ENCODE measurements around the gene CCDC86. TPM values are rescaled to one million over a fixed set of nuclear protein-coding genes. Genes with fewer than 3 reads are reported as not detected.

Gene CCDC86
- total RNA-seq, 8 experiments from 2014 or later: 4.8 to 55.6 (median 15.0) TPM

DNA sequence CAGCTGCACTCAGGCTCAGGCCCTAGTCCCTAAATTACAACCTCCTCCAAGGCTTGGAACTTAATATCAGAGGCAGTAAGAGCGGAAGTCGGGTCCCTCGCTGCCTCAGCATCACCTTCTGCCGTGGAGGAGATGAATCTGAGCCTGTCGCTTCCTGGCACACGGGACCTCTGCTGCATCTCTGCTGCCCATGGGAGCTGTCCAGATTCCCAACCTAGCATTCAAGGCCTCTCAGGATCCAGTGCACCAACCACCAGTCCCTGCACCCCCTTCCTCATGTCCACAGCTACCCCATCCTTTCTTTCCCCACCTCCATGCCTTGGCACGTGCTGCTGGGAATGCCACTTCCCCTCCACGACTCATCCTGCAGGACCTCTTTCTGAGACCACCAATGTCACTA lies 16.3 kb downstream of the CCDC86 start:
- Histone ChIP-seq H3K4me1 (replicated peaks in 1 of 2) (peaks cover 7 to 8% of the 10 kb centered on the region in 2 donors), H3K4me3 (no peak overlapping the region), H3K27ac (no peak overlapping the region)
- 20 to 100% (median 88%) methylated on average over 1 to 6 of the region's 8 CpGs; no CpG with 5 or more reads in 1 of the 10 experiments for WGBS, 10 experiments
- in situ Hi-C loops (cut with MboI; ENCODE audit: low pct_unique_long_range_greater_than_20kb in 2 of 9, low sequenced_read_pairs in 9 of 9, unreplicated experiment in 9 of 9): no loop called here
- ATAC-seq (replicated peaks in 6 of 8): no peak

DNA sequence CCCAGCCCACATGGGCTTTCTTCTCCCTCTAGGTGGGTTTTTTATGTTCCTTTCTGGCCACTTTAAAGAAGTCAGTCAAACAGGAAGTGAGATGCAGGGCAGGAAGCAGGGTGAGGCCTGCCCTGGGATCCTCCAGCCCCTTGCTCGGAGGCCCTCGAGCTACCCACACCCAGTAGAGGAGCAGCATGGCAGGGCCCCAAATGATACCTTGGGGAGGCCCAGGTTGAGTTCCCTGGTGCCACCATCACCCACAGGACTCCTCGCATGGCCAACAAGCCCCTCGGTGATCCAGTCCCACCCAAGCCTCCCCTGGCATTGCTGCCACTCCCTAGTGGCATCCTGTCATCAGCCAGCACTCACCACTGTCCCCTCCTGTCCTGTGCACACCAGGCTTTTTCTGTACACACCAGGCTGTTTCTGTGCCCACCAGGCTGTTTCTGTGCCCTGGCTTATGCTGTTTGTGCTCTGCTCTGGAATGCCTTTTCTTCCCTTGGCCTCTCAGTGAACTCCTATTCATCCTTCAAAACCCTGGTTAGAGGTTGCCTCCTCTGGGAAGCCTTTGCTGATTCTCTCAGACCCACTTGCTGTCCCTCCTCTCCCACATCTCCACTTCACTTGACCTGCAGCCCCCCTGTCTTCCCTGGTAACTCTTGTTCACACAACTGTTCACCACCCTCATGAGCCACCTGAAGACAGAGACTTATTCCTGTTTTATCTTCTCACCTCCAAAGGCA lies 17.0 kb downstream of the CCDC86 start:
- Histone ChIP-seq H3K4me1 (replicated peaks in 1 of 2) (peaks cover 7 to 8% of the 10 kb centered on the region in 2 donors), H3K4me3 (no peak overlapping the region), H3K27ac (no peak overlapping the region)
- in situ Hi-C loops (cut with MboI; ENCODE audit: low pct_unique_long_range_greater_than_20kb in 2 of 9, low sequenced_read_pairs in 9 of 9, unreplicated experiment in 9 of 9): no loop called here
- no peak for ATAC-seq (replicated peaks in 6 of 8)
- WGBS, 10 experiments: 60 to 100% (median 82%) methylated on average over 1 to 2 of the region's 4 CpGs; no CpG with 5 or more reads in 4 of the 10 experiments

DNA sequence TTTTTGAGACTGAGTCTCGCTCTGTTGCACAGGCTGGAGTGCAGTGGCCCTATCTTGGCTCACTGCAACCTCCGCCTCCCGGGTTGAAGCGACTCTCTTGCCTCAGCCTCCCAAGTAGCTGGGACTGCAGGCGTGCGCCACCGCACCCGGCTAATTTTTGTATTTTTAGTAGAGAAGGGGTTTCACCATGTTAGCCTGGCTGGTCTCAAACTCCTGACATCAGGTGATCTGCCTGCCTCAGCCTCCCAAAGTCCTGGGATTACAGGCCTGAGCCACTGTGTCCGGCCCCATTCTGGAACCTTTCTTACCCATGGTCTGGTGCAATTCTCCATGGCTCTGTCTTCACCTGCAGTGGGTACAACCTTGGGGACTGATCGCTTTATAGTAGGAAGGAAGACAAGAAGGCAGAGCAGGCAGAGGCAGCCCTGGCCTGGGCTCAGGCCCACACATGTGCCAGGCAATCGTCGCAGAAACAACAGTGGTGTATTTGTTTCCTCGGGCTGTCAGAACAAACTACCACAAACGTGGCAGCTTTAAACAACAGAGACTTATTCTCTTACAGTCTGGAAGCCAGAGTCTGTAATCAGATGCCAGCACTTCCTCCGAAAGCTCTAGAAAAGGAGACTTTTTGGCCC lies 17.8 kb downstream of the CCDC86 start:
- 40 to 100% (median 89%) methylated on average over 1 to 7 of the region's 15 CpGs; no CpG with 5 or more reads in 2 of the 10 experiments for WGBS, 10 experiments
- H3K4me1 ChIP-seq (replicated peaks in 1 of 2): peaks cover 7 to 8% of the 10 kb centered on the region in 2 donors
- in situ Hi-C loops (cut with MboI; ENCODE audit: low pct_unique_long_range_greater_than_20kb in 2 of 9, low sequenced_read_pairs in 9 of 9, unreplicated experiment in 9 of 9): no loop called here
- ATAC-seq (replicated peaks in 6 of 8): no peak
- no peak overlapping the region for H3K27ac ChIP-seq
- H3K4me3 ChIP-seq: no peak overlapping the region

DNA sequence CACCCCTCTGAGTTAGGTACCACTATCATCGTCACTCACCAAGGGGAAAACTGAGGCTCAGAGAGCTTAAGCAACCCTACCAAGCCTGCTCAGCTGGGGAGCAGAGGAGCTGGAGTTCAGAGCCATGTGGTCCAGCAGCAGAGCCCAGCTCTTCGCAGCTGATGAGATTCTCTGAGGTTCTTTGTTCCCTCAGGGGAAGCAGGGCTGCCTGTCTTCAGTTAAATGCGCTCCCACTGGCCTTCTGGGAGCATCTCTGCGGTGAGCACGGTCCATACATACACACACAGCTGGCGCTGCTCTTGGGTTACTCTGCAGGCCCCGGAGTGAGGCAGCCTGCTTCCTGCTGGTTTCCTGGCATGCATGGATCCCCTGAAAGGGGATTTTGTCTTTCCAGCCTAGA lies 19.0 kb downstream of the CCDC86 start:
- H3K27ac ChIP-seq: no peak overlapping the region
- peaks cover 0 to 4% of the 10 kb centered on the region in 2 donors for H3K4me1 ChIP-seq (replicated peaks in 1 of 2)
- 46 to 92% (median 90%) methylated on average over 2 of the region's 7 CpGs; no CpG with 5 or more reads in 7 of the 10 experiments for WGBS, 10 experiments
- no peak overlapping the region for H3K4me3 ChIP-seq
- no peak for ATAC-seq (replicated peaks in 6 of 8)
- in situ Hi-C loops (cut with MboI; ENCODE audit: low pct_unique_long_range_greater_than_20kb in 2 of 9, low sequenced_read_pairs in 9 of 9, unreplicated experiment in 9 of 9): no loop called here

DNA sequence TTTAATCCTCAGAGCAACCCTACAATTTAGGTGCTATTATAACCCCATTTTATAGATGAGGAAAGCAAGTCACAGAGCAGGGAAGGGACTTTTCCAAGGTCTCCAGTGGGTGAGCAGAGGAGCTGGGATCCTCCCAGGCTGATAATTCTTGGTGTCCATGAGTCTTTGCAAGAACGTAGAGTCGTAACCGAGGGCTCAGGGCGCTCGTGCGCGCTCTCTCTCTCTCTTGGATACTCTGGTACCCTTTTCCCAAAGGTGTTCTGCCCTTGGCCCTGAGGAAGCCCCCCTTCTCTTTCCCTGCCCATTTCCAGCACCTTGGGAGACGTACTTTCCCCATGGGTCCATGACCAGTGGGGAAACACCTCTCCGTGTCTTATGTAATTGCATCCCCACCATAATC lies 20.3 kb downstream of the CCDC86 start:
- H3K4me3 ChIP-seq: no peak overlapping the region
- no peak for ATAC-seq (replicated peaks in 6 of 8)
- H3K27ac ChIP-seq: no peak overlapping the region
- WGBS, 10 experiments: 67 to 97% (median 91%) methylated on average over 1 to 5 of the region's 9 CpGs; no CpG with 5 or more reads in 6 of the 10 experiments
- H3K4me1 ChIP-seq (replicated peaks in 1 of 2): no peaks in the 10 kb centered on the region
- in situ Hi-C loops (cut with MboI; ENCODE audit: low pct_unique_long_range_greater_than_20kb in 2 of 9, low sequenced_read_pairs in 9 of 9, unreplicated experiment in 9 of 9): no loop called here

DNA sequence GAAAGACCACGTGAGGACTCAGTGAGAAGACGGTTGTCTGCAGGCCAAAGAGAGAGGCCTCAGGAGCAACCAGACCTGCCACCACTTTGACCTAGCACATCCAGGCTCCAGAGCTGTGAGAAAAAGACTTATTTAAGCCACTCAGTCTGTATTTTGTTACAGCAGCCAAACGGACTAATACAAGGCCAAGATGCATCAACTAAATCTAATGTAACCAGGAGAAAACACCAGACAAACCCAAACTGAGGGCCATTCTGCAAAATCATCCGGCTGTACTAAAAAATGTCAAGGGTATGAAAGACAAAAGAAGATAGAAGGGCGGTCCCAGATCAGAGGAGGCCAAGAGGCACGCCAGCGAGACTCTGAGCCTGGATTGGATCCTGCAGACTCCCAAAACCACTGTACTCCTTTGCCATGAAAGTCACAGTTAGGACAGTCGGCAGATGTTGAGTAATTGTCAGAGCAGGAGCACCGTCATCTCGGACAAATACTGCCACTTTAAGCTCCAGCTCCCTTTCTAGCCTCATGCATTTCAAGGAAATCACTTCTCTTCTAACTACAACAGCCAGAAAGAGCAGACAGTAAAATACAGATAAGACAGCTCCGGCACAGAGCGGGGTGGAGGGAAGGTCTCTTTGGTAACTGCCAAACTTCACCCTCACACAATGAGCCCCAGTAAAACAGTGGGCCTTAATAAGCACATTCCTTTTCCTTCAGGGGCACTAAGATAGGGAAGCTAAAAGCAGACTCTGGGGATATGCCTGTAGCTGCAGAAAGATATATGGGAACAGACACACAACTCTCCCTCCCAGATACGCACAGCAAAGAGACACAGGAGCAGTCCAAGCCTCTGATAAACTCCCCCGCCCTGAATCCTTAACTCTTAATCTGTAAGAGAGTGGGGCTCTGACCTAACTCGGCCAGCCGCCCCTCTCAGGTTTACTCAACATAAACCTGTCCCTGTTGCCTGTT lies 21.9 kb downstream of the CCDC86 start:
- in situ Hi-C loops (cut with MboI; ENCODE audit: low pct_unique_long_range_greater_than_20kb in 2 of 9, low sequenced_read_pairs in 9 of 9, unreplicated experiment in 9 of 9): no loop called here
- ATAC-seq (replicated peaks in 6 of 8): no peak
- 43 to 95% (median 81%) methylated on average over 1 to 12 of the region's 16 CpGs; no CpG with 5 or more reads in 1 of the 10 experiments for WGBS, 10 experiments

DNA sequence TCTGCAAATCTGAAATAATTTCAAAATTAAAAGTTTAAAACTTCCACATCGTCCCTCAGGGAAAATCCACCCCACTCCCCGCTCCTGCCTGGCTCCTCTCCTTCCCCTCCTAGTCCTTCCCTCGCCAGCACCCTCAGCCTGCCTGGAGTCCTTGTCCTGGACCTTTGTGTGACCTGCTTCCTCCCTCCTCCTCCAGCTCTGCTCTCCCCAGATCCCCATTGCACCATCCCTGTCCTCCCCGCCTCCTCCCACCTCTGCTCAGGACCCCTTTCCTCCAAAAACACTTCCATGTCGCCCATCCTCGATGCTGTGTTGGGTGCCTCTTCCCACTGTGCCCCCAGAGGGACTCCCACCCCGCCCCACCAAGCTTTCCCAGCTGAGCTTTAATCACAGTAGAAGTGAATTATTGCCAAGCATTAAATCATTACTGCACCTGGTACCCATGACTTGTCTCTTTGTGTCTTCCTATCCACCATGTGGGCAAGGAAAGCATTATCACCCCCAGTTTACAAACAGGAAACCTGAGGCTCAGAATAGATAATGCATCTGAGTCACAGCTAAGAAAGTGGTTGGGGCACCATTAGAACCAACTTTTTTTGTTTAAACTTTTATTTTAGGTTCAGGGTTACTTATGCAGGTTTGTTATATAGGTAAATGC lies 23.1 kb downstream of the CCDC86 start:
- 0 to 80% (median 40%) methylated on average over 1 to 3 of the region's 7 CpGs; no CpG with 5 or more reads in 6 of the 10 experiments for WGBS, 10 experiments
- in situ Hi-C loops (cut with MboI; ENCODE audit: low pct_unique_long_range_greater_than_20kb in 2 of 9, low sequenced_read_pairs in 9 of 9, unreplicated experiment in 9 of 9): no loop called here
- H3K27ac ChIP-seq: no peak overlapping the region
- H3K4me3 ChIP-seq: no peak overlapping the region
- H3K4me1 ChIP-seq (replicated peaks in 1 of 2): no peaks in the 10 kb centered on the region
- ATAC-seq (replicated peaks in 6 of 8): peak in 1 of 8 experiments; percentile 14

More for the DNA sequence above, 21.9 kb downstream of the CCDC86 start:
- Histone ChIP-seq H3K4me3 (no peak overlapping the region), H3K27ac (no peak overlapping the region), H3K4me1 (replicated peaks in 1 of 2) (no peaks in the 10 kb centered on the region)

DNA sequence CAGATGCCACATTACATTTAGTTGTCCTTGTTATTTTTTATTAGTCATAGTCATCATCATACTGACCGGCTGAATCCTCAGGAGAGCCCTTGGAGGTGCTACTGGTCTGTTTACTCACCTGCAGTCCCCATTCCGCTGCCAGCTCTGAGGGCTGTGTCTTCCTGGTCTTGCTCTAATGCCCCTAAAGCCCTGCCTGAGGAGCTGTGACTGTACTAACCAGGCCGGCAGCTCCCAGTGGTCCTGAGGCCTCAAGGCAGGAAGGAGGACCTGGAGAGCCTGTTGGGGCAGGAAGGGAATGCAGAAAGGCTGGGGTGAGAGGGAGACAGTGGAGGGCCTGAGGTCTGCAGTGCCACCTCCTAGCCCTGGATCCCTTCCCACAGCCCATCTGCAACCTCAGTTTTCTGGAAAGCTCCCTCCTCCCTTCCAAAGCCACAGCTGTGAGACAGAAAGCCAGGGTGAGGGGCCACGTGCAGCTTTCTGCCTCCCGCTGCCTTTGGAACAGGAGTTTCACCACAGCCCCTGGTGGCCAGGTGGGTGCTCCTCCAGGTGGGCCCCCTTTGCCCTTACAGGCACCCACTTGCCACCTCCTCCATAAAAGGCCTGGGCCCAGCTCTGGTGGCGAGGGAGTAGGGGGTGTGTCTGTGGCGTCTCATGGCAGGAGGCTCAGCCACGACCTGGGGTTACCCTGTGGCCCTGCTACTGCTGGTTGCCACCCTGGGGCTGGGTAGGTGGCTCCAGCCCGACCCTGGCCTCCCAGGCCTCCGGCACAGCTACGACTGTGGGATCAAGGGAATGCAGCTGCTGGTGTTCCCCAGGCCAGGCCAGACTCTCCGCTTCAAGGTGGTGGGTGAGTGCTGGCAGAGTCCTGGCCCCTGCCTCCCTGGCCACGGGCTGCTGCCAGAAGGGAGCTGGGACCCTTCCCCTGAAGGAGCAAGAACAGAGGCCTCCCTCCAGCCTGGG lies 25.3 kb downstream of the CCDC86 start, which contains the start of gene ZP1:
Gene ZP1 (plus strand): TSS at position 632 of the 960 bp plus-strand sequence. CDS start 20 bp downstream, at position 652.
- 33 to 93% (median 63%) methylated on average over 1 to 3 of the region's 13 CpGs; no CpG with 5 or more reads in 1 of the 10 experiments for WGBS, 10 experiments
- in situ Hi-C loops (cut with MboI; ENCODE audit: low pct_unique_long_range_greater_than_20kb in 2 of 9, low sequenced_read_pairs in 9 of 9, unreplicated experiment in 9 of 9): no loop called here
- Histone ChIP-seq H3K4me1 (replicated peaks in 1 of 2) (no peaks in the 10 kb centered on the region), H3K4me3 (no peak within 1 kb of the TSS), H3K27ac (no peak within 1 kb of the TSS)
- ATAC-seq (replicated peaks in 6 of 8): no peak

DNA sequence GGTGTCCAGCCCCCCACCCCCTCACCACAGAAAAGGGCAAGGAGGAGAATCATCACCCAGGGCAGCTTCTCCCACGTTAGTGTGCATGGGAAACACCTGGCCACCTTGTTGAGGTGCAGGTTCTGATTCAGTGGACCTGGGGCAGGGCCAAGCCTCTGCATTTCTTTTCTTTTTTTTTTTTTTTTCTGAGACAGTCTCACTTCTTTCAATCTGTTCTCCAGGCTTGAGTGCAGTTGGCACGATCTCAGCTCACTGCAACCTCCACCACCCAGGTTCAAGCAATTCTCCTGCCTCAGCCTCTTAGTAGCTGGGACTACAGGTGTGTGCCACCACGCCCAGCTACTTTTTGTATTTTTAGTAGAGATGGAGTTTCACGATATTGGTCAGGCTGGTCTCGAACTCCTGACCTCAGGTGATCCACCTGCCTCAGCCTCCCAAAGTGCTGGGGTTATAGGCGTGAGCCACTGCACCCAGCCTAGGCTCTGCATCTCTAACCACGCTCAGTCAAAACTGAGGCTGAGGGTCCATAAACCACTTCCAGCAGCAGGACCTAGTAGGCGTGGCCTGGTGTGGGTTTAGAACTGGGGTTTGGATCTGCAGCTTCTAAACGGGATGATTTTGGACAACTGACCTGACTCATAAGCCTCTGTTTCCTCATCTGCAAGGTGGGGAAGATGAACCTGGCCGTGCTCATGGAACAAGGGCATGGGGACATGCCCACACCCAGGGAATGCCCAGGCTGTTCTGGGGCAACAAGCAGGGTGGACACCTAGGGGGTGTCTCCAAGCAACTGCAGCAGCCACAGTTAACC lies 26.2 kb downstream of the CCDC86 start:
- ATAC-seq (replicated peaks in 6 of 8): no peak
- 66 to 100% (median 86%) methylated on average over 1 to 8 of the region's 10 CpGs; no CpG with 5 or more reads in 3 of the 10 experiments for WGBS, 10 experiments
- Histone ChIP-seq H3K4me1 (replicated peaks in 1 of 2) (no peaks in the 10 kb centered on the region), H3K4me3 (no peak overlapping the region), H3K27ac (no peak overlapping the region)
- in situ Hi-C loops (cut with MboI; ENCODE audit: low pct_unique_long_range_greater_than_20kb in 2 of 9, low sequenced_read_pairs in 9 of 9, unreplicated experiment in 9 of 9): no loop called here

DNA sequence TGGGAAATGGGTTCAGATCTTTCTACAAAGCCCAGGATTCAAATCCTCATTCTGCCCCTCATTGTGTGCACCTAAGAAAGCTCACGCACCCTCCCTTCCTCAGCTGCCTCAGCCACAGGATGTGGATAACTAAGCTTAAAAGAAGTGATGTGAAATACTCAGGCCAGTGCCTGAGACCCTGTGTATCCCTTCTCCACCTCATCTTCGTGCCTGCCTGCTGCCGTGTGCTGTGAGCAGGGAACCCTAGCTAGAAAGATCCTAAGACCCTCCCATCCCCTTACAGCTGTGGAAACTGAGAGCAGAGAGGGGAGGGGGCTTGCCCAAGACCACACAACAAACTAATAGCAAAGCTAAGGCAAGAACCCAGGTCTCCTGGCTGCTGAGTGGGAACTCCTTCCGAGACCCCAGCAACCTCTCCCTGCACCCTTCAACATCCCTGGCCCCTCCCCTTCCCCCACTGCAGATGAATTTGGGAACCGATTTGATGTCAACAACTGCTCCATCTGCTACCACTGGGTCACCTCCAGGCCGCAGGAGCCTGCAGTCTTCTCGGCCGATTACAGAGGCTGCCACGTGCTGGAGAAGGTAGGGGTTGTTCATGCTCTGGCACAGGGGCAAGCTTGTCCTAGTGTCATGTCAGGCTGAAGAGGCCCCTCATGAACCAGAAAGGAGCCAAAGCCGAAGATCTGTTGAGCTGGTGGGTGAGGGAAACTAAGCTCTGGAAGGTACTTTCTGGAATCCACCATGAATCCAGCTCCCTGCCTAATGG lies 27.0 kb downstream of the CCDC86 start:
- no peak overlapping the region for H3K4me3 ChIP-seq
- no peaks in the 10 kb centered on the region for H3K4me1 ChIP-seq (replicated peaks in 1 of 2)
- no peak for ATAC-seq (replicated peaks in 6 of 8)
- H3K27ac ChIP-seq: no peak overlapping the region
- in situ Hi-C loops (cut with MboI; ENCODE audit: low pct_unique_long_range_greater_than_20kb in 2 of 9, low sequenced_read_pairs in 9 of 9, unreplicated experiment in 9 of 9): no loop called here
- 40 to 90% (median 67%) methylated on average over 1 to 4 of the region's 10 CpGs; no CpG with 5 or more reads in 4 of the 10 experiments for WGBS, 10 experiments
